Liver (tissue), 9 donors: ENCODE data around the gene CDK5R2. TPM values are rescaled to one million over a fixed set of nuclear protein-coding genes. Genes with fewer than 3 reads are reported as not detected.

Experiments used
- DNase-seq: peaks from one replicate; pipeline ENCODE4 v3.0.0-alpha.2; 2017; ENCODE audit warnings: low spot score
- H3K27ac ChIP-seq, 2 donors: one replicate each; pipeline ENCODE4 v1.7.0; 2013; ENCODE audit warnings: inconsistent platforms in 2 of 2, low read length in 2 of 2, control low read depth in 1 of 2, low read depth in 1 of 2, mild to moderate bottlenecking in 1 of 2
- H3K27me3 ChIP-seq, 4 donors: one replicate each; pipeline versions ENCODE4 v1.6.1 to v1.7.0; 2013; ENCODE audit warnings: low read length in 3 of 4, inconsistent platforms in 1 of 4, mild to moderate bottlenecking in 1 of 4, moderate library complexity in 1 of 4; ENCODE audit not compliant: control insufficient read depth in 4 of 4, insufficient read depth in 4 of 4
- H3K36me3 ChIP-seq, 4 donors: one replicate each; pipeline versions ENCODE4 v1.6.1 to v1.7.0; 2013; ENCODE audit warnings: low read length in 3 of 4, mild to moderate bottlenecking in 3 of 4, low read depth in 1 of 4, moderate library complexity in 1 of 4; ENCODE audit not compliant: control insufficient read depth in 4 of 4, insufficient read depth in 3 of 4
- H3K4me1 ChIP-seq, 4 donors: one replicate each; pipeline versions ENCODE4 v1.6.1 to v1.7.0; 2013; ENCODE audit warnings: low read length in 3 of 4, mild to moderate bottlenecking in 3 of 4, moderate library complexity in 1 of 4; ENCODE audit not compliant: control insufficient read depth in 4 of 4, insufficient read depth in 4 of 4
- H3K4me3 ChIP-seq, 3 donors: one replicate each; pipeline versions ENCODE4 v1.6.1 to v1.7.0; 2013; ENCODE audit warnings: low read length in 3 of 3, control low read depth in 1 of 3, low read depth in 1 of 3, mild to moderate bottlenecking in 1 of 3
- H3K9ac ChIP-seq, 2 donors: one replicate each; pipeline ENCODE4 v1.7.0; 2013; ENCODE audit warnings: low read length in 2 of 2, mild to moderate bottlenecking in 2 of 2, moderate library complexity in 2 of 2, control low read depth in 1 of 2, low read depth in 1 of 2
- H3K9me3 ChIP-seq, 4 donors: one replicate each; pipeline versions ENCODE4 v1.6.1 to v1.7.0; 2013; ENCODE audit warnings: low read length in 3 of 4; ENCODE audit not compliant: control insufficient read depth in 4 of 4
- FOXA1 ChIP-seq: IDR thresholded peaks from 2 replicates; pipeline ENCODE4 v1.6.1; 2016; ENCODE audit warnings: antibody characterized with exemption
- FOXA2 ChIP-seq: IDR thresholded peaks from 2 replicates; pipeline ENCODE4 v1.6.1; 2016; ENCODE audit warnings: antibody characterized with exemption
- GABPA ChIP-seq, 2 donors: IDR thresholded peaks in 1 of 2; conservative IDR thresholded peaks in 1 of 2; 2 replicates each; pipeline ENCODE4 v1.6.1; 2016; ENCODE audit warnings: antibody characterized with exemption in 2 of 2, mild to moderate bottlenecking in 1 of 2, moderate library complexity in 1 of 2
- HNF4A ChIP-seq, 2 donors: conservative IDR thresholded peaks; 2 replicates each; pipeline ENCODE4 v1.6.1; 2016; ENCODE audit warnings: antibody characterized with exemption in 2 of 2, mild to moderate bottlenecking in 2 of 2
- HNF4G ChIP-seq: IDR thresholded peaks from 2 replicates; pipeline ENCODE4 v1.6.1; 2016; ENCODE audit warnings: antibody characterized with exemption
- JUND ChIP-seq, 2 donors: IDR thresholded peaks; 2 replicates each; pipeline ENCODE4 v1.6.1; 2016; ENCODE audit warnings: antibody characterized with exemption in 2 of 2
- NR2F2 ChIP-seq: IDR thresholded peaks from 2 replicates; pipeline ENCODE4 v1.6.1; 2016; ENCODE audit warnings: antibody characterized with exemption
- TAF1 ChIP-seq: conservative IDR thresholded peaks from 2 replicates; pipeline ENCODE4 v1.6.1; 2016; ENCODE audit warnings: antibody characterized with exemption, mild to moderate bottlenecking
- YY1 ChIP-seq: IDR thresholded peaks from 2 replicates; pipeline ENCODE4 v1.6.1; 2016; ENCODE audit warnings: antibody characterized with exemption, mild to moderate bottlenecking
- WGBS: extraction: QIAGEN DNeasy Blood & Tissue Kit; methylation state at CpG from one replicate; pipeline ENCODE4 v1.1.7; 2013; 5-methylcytosine and 5-hydroxymethylcytosine counted together
- polyA plus RNA-seq, 2 donors: library from polyadenylated mRNA; stranded (reverse) in 1 of 2; unstranded in 1 of 2; fragments of 200-250 nt in 1 of 2; fragments of >200 nt in 1 of 2; fragmentation: Nextera tagmentation in 1 of 2; extraction: Ambion mirVana in 1 of 2; gene quantifications; one replicate each; pipeline versions ENCODE4 v1.2.1 to v1.2.3, GENCODE V29; 2013 to 2015
- total RNA-seq, 2 donors: library from RNA; depleted of rRNA; stranded (reverse); fragments of >200 nt; gene quantifications; one replicate each; pipeline ENCODE4 v1.2.3, GENCODE V29; 2014
- TF ChIP-seq, protein P1 (sequence below): IDR thresholded peaks from 2 replicates; pipeline ENCODE4 v1.6.1; 2016; ENCODE audit warnings: antibody characterized with exemption
- TF ChIP-seq, protein P2 (sequence below): IDR thresholded peaks from 2 replicates; pipeline ENCODE4 v1.6.1; 2016; ENCODE audit warnings: antibody characterized with exemption
- TF ChIP-seq, protein P3 (sequence below): IDR thresholded peaks from 2 replicates; pipeline ENCODE4 v1.6.1; 2016; ENCODE audit warnings: antibody characterized with exemption
- TF ChIP-seq, protein P4 (sequence below): IDR thresholded peaks from 2 replicates; pipeline ENCODE4 v1.6.1; 2016; ENCODE audit warnings: antibody characterized with exemption, mild to moderate bottlenecking
- donor health status: healthy.
- donor health status: healthy.
- donor health status: healthy.
- donor health status: healthy.
- donor health status: healthy.

Gene CDK5R2
- total and polyA plus RNA-seq, 4 donors = not detected

DNA sequence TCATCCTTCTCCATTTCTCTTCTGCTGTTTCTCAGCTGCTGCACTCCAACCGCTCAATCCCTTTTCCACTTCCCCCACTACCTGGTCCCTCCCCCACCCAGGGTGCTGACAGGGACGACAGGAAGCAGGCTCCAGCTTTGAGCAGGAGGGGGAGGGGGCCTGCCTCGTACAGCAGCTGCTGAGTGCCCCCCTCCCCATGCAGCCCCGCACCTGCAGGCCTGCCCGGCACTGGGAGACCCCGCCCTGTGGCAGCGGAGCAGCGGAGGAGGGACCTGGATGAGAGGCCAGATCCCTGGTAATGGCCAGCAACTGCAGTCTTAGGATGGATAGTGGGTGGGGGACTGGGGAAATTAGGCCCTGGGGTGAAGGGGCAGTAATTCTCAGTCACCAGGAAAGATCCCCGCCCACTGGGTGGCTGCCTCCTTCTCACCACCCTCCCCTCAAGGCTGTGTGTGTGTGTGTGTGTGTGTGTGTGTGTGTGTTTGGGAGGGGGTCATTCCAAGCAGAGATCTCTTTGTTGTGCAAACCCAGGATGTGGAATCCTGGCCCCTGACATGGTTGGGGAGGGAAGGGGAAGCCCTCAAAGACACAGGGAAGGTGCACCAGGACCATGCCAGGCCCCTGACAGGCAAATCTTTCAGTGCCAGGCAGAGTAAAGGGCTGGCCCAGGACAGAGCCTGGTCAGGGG lies 40.6 kb downstream of the CDK5R2 start:
- Histone ChIP-seq H3K36me3 (no peaks in the 10 kb centered on the region), H3K27ac (no peak overlapping the region), H3K9ac (no peak overlapping the region), H3K9me3 (no peaks in the 10 kb centered on the region), H3K4me3 (no peak overlapping the region), H3K27me3 (peaks cover 0 to 6% (median 2%) of the 10 kb centered on the region in 4 donors), H3K4me1 (peaks cover 7 to 49% (median 24%) of the 10 kb centered on the region in 4 donors)
- no peak for DNase-seq
- 58% methylated on average over 9 of the region's 9 CpGs for WGBS
- TF ChIP-seq HNF4G (no peak), JUND (IDR thresholded peaks at IDR 0.05) (no peak)
- TF ChIP-seq, protein P1, sequence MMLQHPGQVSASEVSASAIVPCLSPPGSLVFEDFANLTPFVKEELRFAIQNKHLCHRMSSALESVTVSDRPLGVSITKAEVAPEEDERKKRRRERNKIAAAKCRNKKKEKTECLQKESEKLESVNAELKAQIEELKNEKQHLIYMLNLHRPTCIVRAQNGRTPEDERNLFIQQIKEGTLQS = no peak
- TF ChIP-seq, protein P2, sequence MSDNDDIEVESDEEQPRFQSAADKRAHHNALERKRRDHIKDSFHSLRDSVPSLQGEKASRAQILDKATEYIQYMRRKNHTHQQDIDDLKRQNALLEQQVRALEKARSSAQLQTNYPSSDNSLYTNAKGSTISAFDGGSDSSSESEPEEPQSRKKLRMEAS = no peak

DNA sequence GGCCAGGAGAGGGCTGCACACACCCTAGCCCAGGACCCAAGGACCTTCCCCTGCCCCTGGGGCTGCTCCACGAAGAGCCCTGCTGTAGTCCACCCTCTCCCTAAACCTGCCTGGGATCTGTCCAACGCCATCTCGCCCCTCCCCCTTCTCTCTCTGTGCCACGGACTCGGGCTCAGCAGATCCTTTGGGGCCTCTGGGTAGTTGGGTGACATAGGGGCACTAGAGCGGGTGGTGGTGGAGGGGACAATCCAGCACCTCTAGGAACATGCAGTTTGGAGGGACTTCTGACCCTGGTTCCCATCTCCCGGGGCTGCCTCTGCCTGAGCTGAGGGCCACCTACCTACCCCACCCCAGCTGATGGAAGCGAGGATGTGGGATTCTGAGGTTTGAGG lies 41.1 kb downstream of the CDK5R2 start:
- peaks cover 0 to 3% (median under 1%) of the 10 kb centered on the region in 4 donors for H3K27me3 ChIP-seq
- no peaks in the 10 kb centered on the region for H3K9me3 ChIP-seq
- H3K4me3 ChIP-seq = no peak overlapping the region
- no peak overlapping the region for H3K27ac ChIP-seq
- no peaks in the 10 kb centered on the region for H3K36me3 ChIP-seq
- H3K9ac ChIP-seq = no peak overlapping the region
- H3K4me1 ChIP-seq = peaks cover 7 to 49% (median 24%) of the 10 kb centered on the region in 4 donors
- DNase-seq = no peak
- TF ChIP-seq FOXA2 = no peak
- TF ChIP-seq, protein P3, sequence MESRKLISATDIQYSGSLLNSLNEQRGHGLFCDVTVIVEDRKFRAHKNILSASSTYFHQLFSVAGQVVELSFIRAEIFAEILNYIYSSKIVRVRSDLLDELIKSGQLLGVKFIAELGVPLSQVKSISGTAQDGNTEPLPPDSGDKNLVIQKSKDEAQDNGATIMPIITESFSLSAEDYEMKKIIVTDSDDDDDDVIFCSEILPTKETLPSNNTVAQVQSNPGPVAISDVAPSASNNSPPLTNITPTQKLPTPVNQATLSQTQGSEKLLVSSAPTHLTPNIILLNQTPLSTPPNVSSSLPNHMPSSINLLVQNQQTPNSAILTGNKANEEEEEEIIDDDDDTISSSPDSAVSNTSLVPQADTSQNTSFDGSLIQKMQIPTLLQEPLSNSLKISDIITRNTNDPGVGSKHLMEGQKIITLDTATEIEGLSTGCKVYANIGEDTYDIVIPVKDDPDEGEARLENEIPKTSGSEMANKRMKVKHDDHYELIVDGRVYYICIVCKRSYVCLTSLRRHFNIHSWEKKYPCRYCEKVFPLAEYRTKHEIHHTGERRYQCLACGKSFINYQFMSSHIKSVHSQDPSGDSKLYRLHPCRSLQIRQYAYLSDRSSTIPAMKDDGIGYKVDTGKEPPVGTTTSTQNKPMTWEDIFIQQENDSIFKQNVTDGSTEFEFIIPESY = no peak
- no peak for TF ChIP-seq YY1
- TF ChIP-seq NR2F2 = no peak
- TF ChIP-seq, protein P1 = no peak
- no peak for TF ChIP-seq FOXA1
- TF ChIP-seq, protein P4, sequence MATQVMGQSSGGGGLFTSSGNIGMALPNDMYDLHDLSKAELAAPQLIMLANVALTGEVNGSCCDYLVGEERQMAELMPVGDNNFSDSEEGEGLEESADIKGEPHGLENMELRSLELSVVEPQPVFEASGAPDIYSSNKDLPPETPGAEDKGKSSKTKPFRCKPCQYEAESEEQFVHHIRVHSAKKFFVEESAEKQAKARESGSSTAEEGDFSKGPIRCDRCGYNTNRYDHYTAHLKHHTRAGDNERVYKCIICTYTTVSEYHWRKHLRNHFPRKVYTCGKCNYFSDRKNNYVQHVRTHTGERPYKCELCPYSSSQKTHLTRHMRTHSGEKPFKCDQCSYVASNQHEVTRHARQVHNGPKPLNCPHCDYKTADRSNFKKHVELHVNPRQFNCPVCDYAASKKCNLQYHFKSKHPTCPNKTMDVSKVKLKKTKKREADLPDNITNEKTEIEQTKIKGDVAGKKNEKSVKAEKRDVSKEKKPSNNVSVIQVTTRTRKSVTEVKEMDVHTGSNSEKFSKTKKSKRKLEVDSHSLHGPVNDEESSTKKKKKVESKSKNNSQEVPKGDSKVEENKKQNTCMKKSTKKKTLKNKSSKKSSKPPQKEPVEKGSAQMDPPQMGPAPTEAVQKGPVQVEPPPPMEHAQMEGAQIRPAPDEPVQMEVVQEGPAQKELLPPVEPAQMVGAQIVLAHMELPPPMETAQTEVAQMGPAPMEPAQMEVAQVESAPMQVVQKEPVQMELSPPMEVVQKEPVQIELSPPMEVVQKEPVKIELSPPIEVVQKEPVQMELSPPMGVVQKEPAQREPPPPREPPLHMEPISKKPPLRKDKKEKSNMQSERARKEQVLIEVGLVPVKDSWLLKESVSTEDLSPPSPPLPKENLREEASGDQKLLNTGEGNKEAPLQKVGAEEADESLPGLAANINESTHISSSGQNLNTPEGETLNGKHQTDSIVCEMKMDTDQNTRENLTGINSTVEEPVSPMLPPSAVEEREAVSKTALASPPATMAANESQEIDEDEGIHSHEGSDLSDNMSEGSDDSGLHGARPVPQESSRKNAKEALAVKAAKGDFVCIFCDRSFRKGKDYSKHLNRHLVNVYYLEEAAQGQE = no peak
- TF ChIP-seq TAF1 = no peak
- TF ChIP-seq GABPA (IDR thresholded peaks at IDR 0.05 in 1 of 2, conservative IDR thresholded peaks at IDR 0.05 in 1 of 2) = no peak
- TF ChIP-seq HNF4G = no peak
- TF ChIP-seq, protein P2 = no peak
- no peak for TF ChIP-seq HNF4A (conservative IDR thresholded peaks at IDR 0.05)
- WGBS = 47% methylated on average over 8 of the region's 8 CpGs
